GM18498 (cell line): Measurements from ENCODE around the gene KLHDC9.

Source experiments
- ATAC-seq: cut with Tn5 transposase; IDR thresholded peaks from one replicate; pipeline ENCODE4 v1.9.1; 2021; ENCODE audit warnings: mild to moderate bottlenecking, moderate library complexity; ENCODE audit not compliant: unreplicated experiment

KLHDC9 gene

DNA sequence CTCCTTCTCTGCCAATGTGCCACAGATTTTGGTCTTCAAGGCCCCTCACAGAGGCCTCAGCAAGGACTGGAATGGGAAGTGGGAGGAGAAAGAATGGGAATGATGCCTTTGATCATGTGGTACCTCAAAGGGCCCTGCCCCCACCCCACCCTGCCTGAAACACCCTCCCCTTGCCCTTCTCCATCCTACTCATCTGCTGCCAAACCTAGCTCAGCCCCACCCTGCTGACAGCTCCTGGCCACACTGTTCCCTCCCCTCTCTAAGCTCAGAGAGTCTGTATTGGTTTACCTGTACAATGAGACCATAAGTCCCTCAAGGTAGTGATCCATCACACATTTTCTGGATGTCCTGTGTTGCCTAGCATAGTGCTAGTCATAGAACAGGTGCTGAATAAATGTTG is 21.8 kb upstream of the KLHDC9 start:
- no peak for ATAC-seq

DNA sequence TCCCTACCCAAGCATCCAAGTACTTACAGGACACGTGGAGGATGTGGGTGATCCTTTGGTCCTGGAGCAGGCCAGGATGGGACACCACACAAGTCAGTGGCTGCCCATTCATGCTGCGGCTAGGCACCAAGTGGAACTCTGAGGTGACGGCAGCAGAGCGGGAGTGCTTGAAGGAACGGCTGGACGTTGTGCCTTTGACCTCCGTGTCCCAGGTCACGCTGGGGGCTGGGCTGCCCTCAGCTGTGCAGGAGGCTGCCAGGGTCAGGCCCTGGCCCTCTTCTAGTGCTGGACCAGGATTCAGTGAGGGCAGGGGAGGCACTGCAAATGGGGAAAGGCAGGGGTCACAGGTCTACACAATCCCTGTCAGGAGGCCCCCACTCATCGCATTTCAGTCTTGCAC is 20.7 kb upstream of the KLHDC9 start:
- ATAC-seq, result no peak

DNA sequence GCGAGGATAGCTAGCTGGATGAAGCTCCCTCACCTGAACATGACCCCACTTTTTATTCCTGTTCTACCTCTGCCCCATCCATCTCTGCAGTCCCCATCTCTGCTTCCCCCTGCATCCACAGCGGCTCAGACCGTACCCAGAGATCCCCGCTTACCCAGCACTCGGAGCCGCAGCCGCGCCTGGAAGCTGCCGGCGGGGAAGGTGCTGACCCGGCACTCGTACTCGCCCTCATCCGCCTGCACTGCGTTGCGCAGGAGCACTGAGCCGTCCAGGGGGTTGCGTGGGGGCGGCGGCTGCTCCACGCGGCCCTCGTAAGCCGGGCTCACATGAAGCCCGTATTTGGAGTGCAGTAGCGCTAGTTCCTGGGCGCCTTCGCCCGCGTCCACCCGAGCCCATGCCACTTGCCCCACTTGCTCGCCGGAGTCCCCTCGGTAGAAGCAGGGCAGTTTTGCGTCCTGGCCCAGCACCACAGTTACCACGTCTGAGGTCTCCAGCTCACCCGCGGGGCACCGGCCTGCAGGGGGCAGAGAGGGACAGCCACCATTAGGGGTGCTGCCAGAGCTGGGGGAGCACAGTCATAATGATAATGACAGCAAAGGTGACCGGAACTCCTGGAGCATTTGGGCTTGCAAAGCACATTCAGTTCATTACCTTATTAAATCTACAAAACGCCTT is 18.6 kb upstream of the KLHDC9 start:
- ATAC-seq, result no peak

DNA sequence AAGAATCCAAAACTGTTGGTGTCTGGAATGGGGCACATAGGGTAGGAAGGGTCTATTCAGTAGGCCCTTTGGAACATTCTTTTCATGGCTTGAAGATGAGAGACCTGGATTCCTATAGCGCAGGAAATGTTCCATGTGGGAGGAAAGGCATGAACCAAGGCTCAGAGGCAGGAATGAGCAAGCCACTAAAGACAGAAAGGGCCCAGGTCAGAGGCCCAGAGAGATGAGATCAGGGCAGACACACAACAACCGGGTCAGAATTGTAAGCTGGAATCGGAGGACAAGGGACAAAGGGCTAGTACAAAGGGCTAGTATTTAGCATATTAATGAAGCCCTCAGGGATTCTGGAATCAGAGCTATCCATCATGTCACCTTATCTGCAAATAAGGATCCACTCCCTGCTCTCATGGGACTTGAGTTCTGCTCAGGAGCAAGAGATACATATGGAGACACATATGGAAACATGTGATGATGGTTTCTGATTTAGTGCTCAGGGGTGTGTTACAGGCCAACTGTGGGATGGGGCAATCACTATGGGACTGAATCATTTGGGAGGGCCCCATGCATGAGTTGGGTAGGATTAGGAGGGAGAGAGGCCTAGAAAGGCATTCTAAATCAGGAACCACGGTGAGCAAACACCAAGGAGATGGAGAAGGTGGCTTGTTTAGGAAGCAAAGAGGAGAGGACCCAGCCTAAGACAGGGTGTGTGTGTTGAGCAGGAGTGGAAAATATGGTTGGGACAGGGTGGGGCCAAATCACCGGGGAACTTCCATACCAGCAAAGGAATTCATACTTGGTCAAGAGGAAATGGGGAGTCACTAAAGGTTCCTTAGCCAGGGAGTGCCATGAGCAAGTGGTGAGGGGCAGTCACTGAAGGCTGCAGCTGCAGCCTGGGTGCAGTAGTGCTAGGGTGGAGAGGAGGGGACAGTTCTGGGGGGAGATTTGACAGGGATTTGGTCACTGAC is 17.4 kb upstream of the KLHDC9 start:
- ATAC-seq, result no peak

DNA sequence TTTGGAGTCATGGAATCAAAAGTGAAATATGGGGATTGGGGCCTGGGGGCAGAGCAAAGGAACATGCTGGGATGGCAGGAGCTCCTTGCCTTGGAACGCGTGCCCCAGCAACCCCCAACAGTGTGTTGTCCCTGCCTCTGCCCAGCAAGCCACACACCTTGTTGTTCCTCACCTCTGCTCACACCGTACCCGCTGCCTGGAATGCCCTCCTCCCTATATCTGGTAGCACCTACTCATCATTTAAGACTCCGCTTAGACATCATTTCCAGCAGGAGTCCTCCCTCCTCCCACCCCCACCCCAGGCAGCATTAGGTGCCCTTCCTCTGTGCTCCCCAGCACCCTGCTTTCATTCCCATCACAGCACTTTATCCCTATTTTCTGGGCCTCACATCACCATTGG is 16.6 kb upstream of the KLHDC9 start:
- no peak for ATAC-seq

DNA sequence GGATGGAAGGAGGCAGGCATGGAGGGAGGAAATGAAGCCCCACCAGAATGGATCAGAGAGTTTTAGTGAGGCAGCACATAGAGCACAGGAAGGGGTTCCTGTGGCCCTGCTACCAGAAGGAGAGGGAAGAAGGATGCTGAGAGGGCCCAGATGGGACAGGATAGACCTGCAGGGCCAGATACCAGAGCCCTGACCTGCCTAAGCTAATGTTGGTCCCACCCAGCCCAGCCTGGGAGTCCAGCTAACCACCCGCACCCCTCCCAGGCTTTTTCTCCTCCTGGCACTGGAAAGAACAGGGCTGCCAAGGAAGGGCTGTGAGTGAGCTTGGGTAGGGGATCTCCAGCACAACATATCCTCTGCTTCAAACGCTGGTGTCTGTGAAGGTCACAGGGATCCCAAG is 15.7 kb upstream of the KLHDC9 start:
- no peak for ATAC-seq

DNA sequence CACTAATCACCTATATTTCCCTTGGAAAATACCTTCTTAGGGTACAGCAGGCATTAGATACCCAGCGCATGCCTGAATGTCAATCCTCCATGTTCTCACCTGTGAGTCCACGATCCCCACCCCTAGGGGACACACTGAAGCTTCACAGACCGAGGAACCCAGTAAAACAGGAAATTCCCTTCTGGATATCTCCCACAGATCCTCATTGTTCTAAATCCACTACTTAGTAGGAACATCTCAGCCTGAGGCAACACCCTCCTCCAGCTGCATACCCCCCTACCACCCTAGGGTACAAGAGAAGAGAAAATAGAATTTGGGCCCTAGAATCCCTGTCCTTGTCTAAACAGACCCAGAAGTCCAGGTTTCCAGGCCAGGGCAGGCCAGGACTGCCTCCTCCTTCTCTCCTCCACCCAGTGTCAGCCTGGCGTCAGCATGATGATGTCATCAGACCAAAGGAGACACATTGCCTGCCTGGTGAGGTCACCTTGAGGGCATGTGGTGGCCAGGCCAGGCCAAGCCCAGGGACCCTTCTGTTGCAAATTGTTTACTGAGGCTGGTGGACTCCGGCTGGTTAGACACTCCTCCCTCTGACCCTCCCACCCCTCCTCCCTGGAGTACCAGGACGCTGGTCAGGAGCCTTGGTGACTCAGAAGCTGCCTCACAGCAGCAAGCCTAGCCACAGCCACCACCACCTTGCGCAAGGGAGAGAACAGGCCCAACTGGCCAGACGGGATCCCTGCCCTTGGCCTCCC is 15.0 kb upstream of the KLHDC9 start:
- no peak for ATAC-seq

DNA sequence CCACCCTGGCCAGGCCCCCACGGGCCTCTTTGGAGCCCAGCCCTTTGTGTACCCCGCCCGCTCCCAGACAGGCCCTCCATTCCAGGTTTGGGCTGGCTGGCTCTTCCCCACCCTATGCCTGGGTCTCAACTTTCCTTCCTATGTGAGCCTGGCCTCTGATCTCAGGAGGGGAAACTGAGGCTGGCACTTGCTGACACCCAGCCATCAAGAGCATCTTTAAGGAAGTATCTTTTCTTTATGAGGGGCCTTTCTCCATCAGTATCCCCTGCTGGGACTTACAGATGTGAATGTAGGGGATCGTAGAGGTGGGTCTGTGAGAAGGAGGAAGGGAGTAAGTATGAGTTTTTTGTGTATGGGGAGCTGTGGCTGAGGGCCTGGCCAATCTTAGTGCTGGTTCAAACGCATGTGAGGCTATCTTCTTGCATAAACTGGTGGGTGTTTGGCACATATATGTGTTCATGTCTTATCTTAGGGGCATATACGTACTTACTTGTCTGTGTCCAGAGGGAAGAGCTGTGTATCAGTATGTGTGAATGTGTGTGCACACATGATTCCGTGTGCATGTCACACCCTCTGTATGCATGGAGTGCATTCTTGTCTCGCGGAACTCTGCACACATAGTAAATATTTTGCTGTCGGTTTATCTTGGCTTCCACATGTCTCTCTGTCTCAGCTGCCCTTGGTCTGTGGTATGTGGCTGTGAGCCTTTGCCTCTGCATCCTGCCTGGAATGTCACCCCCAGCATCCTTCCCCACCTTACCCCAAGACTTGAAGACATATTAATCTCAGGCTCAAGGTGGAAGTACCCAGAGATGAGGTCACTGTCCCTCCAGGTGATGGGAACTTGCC is 14.2 kb upstream of the KLHDC9 start:
- no peak for ATAC-seq

DNA sequence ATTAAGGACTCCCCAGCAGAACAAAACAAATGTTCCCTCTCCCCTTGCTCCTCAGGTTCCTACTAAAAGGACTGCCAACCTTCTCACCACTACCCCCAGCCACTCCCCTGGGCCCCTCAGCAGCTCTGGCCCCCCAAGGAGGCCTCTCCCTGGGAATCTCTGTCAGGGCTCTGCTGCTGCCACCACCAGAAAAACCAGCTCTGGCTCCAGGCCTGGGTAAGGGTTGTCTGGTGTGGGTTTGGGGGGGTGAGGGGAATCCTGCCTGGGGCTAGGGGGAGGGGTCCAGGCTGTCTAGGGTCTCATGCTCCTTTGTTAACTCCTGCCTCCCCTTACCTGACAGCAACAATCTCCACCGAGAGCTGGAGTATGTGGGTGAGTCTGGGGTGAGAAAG is 13.6 kb upstream of the KLHDC9 start:
- no peak for ATAC-seq

DNA sequence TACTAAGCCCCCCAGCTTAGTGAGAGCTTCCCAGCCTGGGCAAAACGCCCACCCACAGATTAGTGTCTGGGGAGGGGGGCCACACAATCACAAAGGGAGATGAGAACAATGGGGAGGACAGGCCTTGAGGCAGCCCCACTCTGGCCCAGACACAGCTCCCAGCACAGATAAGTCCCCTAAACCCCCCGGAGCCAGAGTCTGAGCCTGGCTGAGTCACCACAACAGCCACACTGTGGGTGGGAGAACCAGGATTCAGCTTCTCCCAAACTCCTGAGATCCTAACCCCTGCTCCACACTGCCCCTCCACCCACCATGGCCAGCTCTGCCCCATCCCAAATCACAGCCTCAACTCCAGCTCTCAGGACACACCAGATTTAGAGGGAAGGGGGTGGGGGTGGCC is 13.0 kb upstream of the KLHDC9 start:
- no peak for ATAC-seq

DNA sequence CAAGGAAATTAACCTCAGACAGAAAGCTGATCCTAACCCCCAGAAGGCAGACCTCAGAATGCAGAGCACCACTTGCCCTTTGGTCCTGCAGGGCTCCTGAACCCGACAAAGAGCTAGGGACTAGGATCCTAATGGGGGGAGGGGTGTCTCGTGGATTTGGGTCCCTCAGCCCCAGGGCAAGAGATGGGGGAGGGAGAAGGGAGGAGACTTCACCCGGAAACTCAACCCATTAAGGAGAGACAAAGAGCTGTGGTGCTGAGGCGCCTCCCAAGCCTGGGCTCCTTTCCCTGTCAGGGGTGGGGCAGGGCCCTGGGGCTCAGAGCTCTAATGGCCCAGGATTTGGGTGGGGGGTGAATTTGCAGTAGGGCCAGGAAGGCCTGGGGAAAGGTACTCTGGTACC is 11.7 kb upstream of the KLHDC9 start:
- no peak for ATAC-seq

DNA sequence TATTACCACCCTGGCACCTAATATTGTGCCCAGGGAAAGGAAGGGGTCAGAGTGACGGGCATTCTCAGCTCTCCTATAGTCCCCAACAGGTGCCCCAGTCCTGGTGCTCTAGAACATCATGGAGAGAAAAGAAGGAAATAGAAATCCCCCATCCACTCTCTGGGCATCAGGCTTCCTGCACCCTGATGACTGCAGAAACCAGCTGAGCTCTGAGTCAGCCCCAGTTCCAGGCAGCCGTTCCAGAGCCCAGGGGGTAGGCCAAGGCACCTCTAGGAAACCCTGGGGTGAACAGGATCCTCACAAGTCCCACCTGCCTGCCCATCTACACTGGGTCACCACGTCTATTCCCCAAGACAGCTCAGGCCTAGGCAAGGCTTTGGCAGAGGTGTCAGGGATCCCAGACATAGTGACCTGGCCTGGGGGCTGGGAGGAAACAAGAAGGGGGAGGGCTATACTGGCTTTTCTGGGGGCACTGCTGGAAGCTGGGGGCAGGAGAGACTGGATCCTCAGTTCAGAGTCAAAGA is 9.5 kb upstream of the KLHDC9 start:
- ATAC-seq, result no peak

DNA sequence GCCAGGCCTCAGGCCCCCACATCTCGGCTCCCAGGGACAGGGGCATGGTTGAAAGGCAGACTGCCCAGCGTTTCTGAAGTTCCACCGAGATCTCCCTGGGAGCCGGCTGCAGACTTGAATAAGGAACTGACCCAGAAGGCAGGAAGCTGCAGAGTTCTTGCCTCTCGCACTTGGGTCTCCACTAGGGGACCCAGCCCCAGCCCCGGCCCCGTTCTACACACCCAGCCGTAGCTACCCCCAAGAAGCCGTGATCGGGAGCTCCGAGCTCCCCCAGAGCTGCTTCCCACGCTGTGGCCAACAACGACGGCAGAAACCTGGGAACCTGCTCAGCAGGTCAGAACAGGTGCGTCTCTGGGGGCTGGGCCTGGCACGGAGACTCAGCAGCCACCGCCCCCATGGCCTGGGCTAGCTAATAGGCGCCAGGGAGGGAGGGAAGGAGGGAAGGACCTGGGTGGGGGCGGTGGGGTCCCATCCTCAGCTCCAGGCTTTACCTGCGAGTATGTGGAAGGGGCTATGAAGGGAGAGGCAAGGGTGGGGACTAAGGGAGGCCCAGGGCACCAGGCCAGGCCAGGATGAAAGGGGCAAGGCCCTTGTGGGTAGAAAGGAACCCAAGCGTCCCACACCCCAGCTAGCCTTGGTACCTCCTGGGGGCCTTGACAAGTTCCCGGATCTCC is 8.8 kb upstream of the KLHDC9 start, which contains the start of gene NECTIN4:
Gene NECTIN4 (minus strand): TSS at position 308 of the 674 bp plus-strand sequence. CDS start 262 bp downstream, at position 46.
- ATAC-seq, result no peak

DNA sequence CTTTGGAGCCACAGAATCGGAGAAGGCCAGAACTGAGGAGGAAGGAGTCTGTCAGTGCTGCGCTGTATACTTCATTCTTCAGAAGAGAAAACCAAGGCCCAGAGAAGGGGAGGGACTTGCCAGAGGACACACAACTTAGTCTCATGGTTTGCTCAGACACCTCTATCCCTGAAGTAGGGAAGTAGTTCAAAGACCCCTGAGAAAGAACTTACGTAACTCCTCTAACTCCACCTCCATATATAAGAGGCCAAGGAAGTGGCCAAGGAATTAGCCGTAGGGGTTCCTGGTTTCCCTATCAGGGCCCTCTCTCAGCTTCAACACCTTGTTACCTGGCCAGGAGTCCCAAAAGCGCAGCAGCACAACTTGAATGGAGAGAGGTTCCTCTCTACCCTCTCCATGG is 8.2 kb upstream of the KLHDC9 start:
- no peak for ATAC-seq

DNA sequence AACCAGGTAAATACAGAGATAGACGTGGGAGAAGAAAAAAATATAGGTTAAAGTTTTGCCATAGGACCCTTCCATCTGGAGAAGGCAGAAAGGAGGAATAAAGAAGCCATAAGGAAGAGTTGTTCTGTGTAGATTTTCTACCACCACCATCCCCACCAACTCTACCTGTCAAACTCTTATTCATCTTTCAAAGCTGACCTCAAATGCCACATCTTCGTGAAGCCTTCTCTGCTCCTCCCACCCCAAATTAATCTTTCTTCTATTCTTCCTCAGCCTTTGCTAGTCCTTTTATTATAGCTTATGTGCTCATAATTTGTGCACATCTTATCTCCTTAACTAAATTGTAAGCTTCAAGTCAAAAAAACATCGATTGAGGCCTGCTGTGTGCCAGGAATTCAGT is 7.5 kb upstream of the KLHDC9 start:
- no peak for ATAC-seq

DNA sequence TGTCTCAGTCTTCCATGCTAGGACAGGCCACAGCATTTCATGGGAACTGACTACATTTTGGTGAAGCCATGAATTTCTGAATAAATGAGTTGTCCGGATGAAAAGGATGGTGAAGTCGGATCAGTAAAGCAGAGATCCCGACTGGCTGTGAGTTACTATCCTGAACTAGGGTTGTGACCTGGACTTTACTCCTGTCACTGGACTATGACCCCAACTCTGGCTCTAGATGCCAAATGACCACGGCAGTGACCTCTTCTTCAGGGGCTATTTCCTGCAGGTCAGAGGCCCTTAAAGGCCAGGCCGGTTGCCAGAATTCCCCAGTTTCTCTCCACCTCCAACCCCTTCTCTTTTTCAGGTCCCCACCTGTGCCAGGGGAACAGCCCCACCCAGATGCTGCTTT is 7.1 kb upstream of the KLHDC9 start:
- no peak for ATAC-seq

DNA sequence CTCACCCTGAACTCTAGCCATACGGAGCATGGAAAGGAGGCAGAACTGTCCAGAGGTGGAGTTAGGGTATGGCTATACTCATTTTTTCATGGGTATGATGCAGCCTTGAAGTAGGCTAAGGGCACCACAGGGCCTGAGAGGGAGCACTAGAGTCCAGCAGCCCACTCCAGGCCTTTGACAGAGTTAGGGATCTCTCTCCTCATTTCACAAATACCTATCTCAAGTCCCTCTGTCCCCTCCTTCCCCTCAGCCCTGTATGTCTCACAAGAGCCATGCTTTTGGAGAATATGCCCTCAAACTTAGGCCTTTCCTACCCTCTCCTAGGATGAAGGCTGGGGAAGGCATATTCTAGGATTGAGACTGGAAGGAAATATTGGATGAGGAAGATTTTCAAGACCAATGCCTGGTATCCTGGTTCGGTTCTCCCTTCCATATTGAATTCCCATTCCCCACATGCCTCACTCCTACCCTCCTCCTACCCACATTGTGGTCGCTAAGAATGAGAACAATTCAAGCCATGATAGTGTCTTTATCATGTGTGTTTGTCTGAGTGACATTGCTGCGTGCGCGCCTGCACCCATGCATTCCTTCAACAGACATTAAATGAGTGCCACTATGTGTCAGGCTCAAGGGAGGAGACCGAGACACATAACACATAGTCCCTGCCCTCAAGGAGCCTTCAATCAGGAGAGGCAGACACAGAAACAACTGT is 6.2 kb upstream of the KLHDC9 start:
- ATAC-seq, result no peak

DNA sequence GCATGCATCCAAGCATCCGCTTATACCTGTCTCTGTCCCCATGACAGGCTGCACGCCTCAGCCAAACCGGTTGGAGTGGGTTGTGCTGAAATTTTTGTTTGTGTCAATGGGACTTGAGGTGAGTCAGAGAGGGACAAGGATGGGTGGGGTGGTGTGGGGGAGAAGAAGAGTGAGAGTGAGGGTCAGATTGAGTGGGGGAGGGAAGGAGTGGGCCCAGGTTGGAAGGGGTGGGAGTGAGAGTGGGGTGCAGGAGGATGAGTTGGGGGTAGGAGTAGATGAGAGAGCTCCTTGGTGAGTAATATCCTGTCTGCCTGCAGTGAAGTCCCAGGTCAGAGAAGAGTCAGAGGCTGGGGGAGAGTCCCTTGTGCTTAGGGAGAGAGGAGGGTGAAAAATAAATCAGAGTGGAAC is 5.5 kb upstream of the KLHDC9 start:
- no peak for ATAC-seq

DNA sequence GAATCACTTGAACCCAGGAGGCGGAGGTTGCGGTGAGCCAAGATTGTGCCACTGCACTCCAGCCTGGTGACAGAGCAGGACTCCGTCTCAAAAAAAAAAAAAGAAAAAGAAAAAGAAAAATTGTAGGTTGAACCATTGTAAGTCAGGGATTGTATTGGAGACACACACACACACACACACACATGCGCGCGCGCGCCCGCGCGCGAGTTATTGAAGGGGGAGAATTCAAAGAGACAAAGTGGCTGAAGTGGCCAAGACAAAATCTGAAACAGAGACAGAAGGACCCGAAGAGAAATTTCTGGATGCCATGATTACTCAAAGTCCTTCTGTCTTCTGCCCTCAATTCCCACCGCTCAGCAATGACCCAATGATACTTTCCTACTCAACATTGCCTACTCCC is 3.7 kb upstream of the KLHDC9 start:
- ATAC-seq, result no peak
